Heart left ventricle (tissue), 16 donors: ENCODE measurements around the gene RTN1. TPM values are rescaled to one million over a fixed set of nuclear protein-coding genes. Genes with fewer than 3 reads are reported as not detected.

Experiments
- ATAC-seq, 4 donors: fragments of 200-7000 bp; cut with Tn5 transposase; one replicate each; pipeline ENCODE4 v1.9.1; 2020 to 2022; ENCODE audit warnings: moderate library complexity in 4 of 4, mild to moderate bottlenecking in 3 of 4, moderate number of reproducible peaks in 1 of 4
- DNase-seq, 5 donors: peaks; one replicate each; pipeline ENCODE4 v3.0.0-alpha.2; 2020
- H3K27ac ChIP-seq, 12 donors: fragments of 200-600 bp; sonication (generic) in 4 of 12; one replicate each; pipeline versions ENCODE4 v1.5.0 to v1.8.0; 2016 to 2022; ENCODE audit warnings: mild to moderate bottlenecking in 2 of 12
- H3K27me3 ChIP-seq, 9 donors: fragments of 200-600 bp; sonication (generic) in 2 of 9; one replicate each; pipeline versions ENCODE4 v1.5.1 to v1.8.0; 2016 to 2022; ENCODE audit warnings: mild to moderate bottlenecking in 3 of 9
- H3K36me3 ChIP-seq, 9 donors: fragments of 200-600 bp; sonication (generic) in 2 of 9; one replicate each; pipeline versions ENCODE4 v1.5.0 to v1.8.0; 2018 to 2022; ENCODE audit warnings: mild to moderate bottlenecking in 2 of 9
- H3K4me1 ChIP-seq, 12 donors: fragments of 200-600 bp; sonication (generic) in 4 of 12; one replicate each; pipeline versions ENCODE4 v1.5.0 to v1.8.0; 2016 to 2022; ENCODE audit warnings: mild to moderate bottlenecking in 3 of 12
- H3K4me3 ChIP-seq, 12 donors: fragments of 200-600 bp; sonication (generic) in 4 of 12; one replicate each; pipeline versions ENCODE4 v1.5.0 to v1.8.0; 2017 to 2022; ENCODE audit warnings: mild to moderate bottlenecking in 9 of 12, moderate library complexity in 4 of 12
- H3K9me3 ChIP-seq, 12 donors: fragments of 200-600 bp; sonication (generic) in 4 of 12; one replicate each; pipeline versions ENCODE4 v1.5.0 to v1.8.0; 2016 to 2022; ENCODE audit warnings: mild to moderate bottlenecking in 1 of 12
- CTCF ChIP-seq, 12 donors: fragments of 200-600 bp; sonication (generic) in 4 of 12; IDR thresholded peaks; one replicate each; pipeline versions ENCODE4 v1.5.0 to v1.8.0; 2018 to 2022; ENCODE audit warnings: antibody characterized with exemption in 12 of 12, mild to moderate bottlenecking in 5 of 12
- POLR2A ChIP-seq, 2 donors: fragments of 450-650 bp; IDR thresholded peaks; one replicate each; pipeline ENCODE4 v1.6.1; 2017; ENCODE audit warnings: antibody characterized with exemption in 2 of 2, mild to moderate bottlenecking in 2 of 2, moderate library complexity in 2 of 2
- WGBS, 4 donors: extraction: QIAGEN DNeasy Blood & Tissue Kit in 2 of 4; methylation state at CpG; one replicate each; pipeline versions ENCODE4 v1.1.5 to v1.1.7; 2013 to 2018; 5-methylcytosine and 5-hydroxymethylcytosine counted together
- intact Hi-C, 10 donors: fragments of 100-400 bp; cut with DNase I; formaldehyde crosslinking; loops; one replicate each; pipeline versions ENCODE4 v1.11.1 to v1.14.2; 2022
- long read RNA-seq, 3 donors: library from polyadenylated mRNA; unstranded; transcript quantifications; one replicate each; pipeline ENCODE4 v2.0.0, GENCODE V29; 2020 to 2021
- polyA plus RNA-seq, 2 donors: library from polyadenylated mRNA; stranded (reverse); fragments of 200-250 nt; gene quantifications; one replicate each; pipeline ENCODE4 v1.2.3, GENCODE V29; 2013
- total RNA-seq, 9 donors: library from RNA; depleted of rRNA in 2 of 9; stranded (reverse); fragments of >200 nt in 2 of 9; fragmentation: NEBNext Ultra II Directional in 3 of 9; extraction: Animal tissue kit (Norgen Biotek cat#: 25700) in 3 of 9; gene quantifications; one replicate each; pipeline versions ENCODE4 v1.1.0 to v1.2.4, GENCODE V29; 2016 to 2023
- donor health status: ischemic (EF 13 %, LVEDD 7.1; RV severe dilation, severe dysfunction).
- donor health status: healthy with polysubstance abuse.
- donor health status: DM: no; HTN: yes; CAD: no.
- donor health status: DM: no; HTN: no; CAD: no.
- donor health status: ischemic (EF 25% LVEDD 6.9; RV normal size, moderate dysfunction).
- donor health status: ischemic (EF 25% LVEDD 5.7; RV mildly dilated, moderate dysfunction).
- donor health status: healthy.
- donor health status: DM: yes; HTN: yes; CAD: no.
- donor health status: ischemic (EF 35%, LVEDD 5.7; RV mildly dilated, moderate dysfunction).
- donor health status: nonischemic (EF 11% LVEDD 7.7; RV severe dilation, severe dysfunction).
- donor health status: DM: yes; HTN: yes; CAD: no.
- donor health status: PGD.
- donor health status: ischemic (EF 29% LVEDD 5.4; RV normal size, mild dysfunction).
- donor health status: nonischemic (EF 23%, LVEDD 6.1; RV moderate dilation, normal function).

The RTN1 gene
- total RNA-seq (1 to 10 TPM in 5 of 9 donors, under 1 TPM in 4; 0.49 to 8.4 (median 1.1) TPM), polyA plus RNA-seq (under 1 TPM; 0.15 to 0.62 TPM)
- long read RNA-seq, donor 1: 0 reads
- long read RNA-seq, donor 2: 0 reads
- long read RNA-seq, donor 3, transcript RTN1-201 (9 exons, 3,435 nt): major isoform, 5 of 6 reads
- long read RNA-seq, donor 3, partial matches to known transcripts: 1 of 6 reads
- long read RNA-seq, donor 3, other reads (novel, unspliced or antisense): 0 of 6 reads

- H3K9me3 ChIP-seq: peaks cover 0 to 4% (median 0%) of the 10 kb centered on the region in 12 donors
- peak; percentile 41 to 84 (median 48) for DNase-seq
- peaks cover 0 to 17% (median 7%) of the 10 kb centered on the region in 12 donors for H3K4me1 ChIP-seq
- ATAC-seq: peak; percentile 67 to 96 (median 82)
- peak within 1 kb of the TSS; percentile 29 to 67 (median 52) for H3K4me3 ChIP-seq
- no peaks in the 10 kb centered on the region for H3K36me3 ChIP-seq
- TF ChIP-seq CTCF (IDR thresholded peaks at IDR 0.05) (no peak), POLR2A (IDR thresholded peaks at IDR 0.05) (no peak)
- H3K27me3 ChIP-seq: peaks cover 5 to 76% (median 33%) of the 10 kb centered on the region in 9 donors
- 1 to 2% (median 1%) methylated on average over 59 to 84 of the region's 84 CpGs for WGBS, 4 donors
- peak within 1 kb of the TSS in 1 of 12 donors; percentile 57 for H3K27ac ChIP-seq
- intact Hi-C loops: no loop called here
These were observed at the start of gene RTN1 for GRCh38 chr14:59870277-59871165. TSS of gene RTN1 (minus strand) at chr14:59870776. CDS start at chr14:59870630, 146 bp downstream.

GRCh38 chr14:59920378-59920683, 49.8 kb upstream of the RTN1 start:
- ATAC-seq (no peak), DNase-seq (no peak)
- H3K9me3 ChIP-seq: no peaks in the 10 kb centered on the region
- WGBS, 4 donors: 38 to 100% (median 67%) methylated on average over 1 of the region's 1 CpG
- no peak for TF ChIP-seq CTCF (IDR thresholded peaks at IDR 0.05)
- no peak for TF ChIP-seq POLR2A (IDR thresholded peaks at IDR 0.05)
- peaks cover 0 to 47% (median 8%) of the 10 kb centered on the region in 9 donors for H3K27me3 ChIP-seq
- H3K4me1 ChIP-seq: peaks cover 0 to 14% (median 8%) of the 10 kb centered on the region in 12 donors
- H3K4me3 ChIP-seq: no peak overlapping the region
- no peak overlapping the region for H3K27ac ChIP-seq
- intact Hi-C loops: loop anchor here in 1 of 10 donors (5.0 kb wide), 1 partner anchor 293 kb away; no protein-coding TSS in a partner anchor
- no peaks in the 10 kb centered on the region for H3K36me3 ChIP-seq

GRCh38 chr14:59919570-59920377, 49.2 kb upstream of the RTN1 start, which contains the start of gene LRRC9:
TSS of gene LRRC9 (plus strand) at chr14:59920144.
- peaks cover 0 to 14% (median 8%) of the 10 kb centered on the region in 12 donors for H3K4me1 ChIP-seq
- WGBS, 4 donors: 5 to 11% (median 8%) methylated on average over 26 to 57 of the region's 57 CpGs
- no peak within 1 kb of the TSS for H3K27ac ChIP-seq
- peaks cover 0 to 52% (median 8%) of the 10 kb centered on the region in 9 donors for H3K27me3 ChIP-seq
- TF ChIP-seq POLR2A (IDR thresholded peaks at IDR 0.05): no peak
- no peak for TF ChIP-seq CTCF (IDR thresholded peaks at IDR 0.05)
- H3K4me3 ChIP-seq: peak within 1 kb of the TSS in 11 of 12 donors; percentile 20 to 57 (median 49)
- intact Hi-C loops: loop anchor here in 1 of 10 donors (5.0 kb wide), 1 partner anchor 292 kb away; no protein-coding TSS in a partner anchor
- DNase-seq (peak in 3 of 5 donors; percentile 23 to 51 (median 26)), ATAC-seq (peak in 1 of 4 donors; percentile 51)
- H3K36me3 ChIP-seq: no peaks in the 10 kb centered on the region
- no peaks in the 10 kb centered on the region for H3K9me3 ChIP-seq
